GM18511 (cell line): ENCODE data around the gene ZDBF2.
A peak's percentile ranks its signal among the peaks of the same experiment; 100 is the strongest.
"Not testable (repeated sequence)": the region's sequence is repeated elsewhere in the genome, so short reads cannot be mapped to it uniquely, and the experiment has no call there.

ENCODE experiments used
- ATAC-seq: cut with Tn5 transposase; IDR thresholded peaks from one replicate; pipeline ENCODE4 v1.9.1; 2021; ENCODE audit warnings: mild to moderate bottlenecking, moderate library complexity; ENCODE audit not compliant: unreplicated experiment

ZDBF2 gene

DNA sequence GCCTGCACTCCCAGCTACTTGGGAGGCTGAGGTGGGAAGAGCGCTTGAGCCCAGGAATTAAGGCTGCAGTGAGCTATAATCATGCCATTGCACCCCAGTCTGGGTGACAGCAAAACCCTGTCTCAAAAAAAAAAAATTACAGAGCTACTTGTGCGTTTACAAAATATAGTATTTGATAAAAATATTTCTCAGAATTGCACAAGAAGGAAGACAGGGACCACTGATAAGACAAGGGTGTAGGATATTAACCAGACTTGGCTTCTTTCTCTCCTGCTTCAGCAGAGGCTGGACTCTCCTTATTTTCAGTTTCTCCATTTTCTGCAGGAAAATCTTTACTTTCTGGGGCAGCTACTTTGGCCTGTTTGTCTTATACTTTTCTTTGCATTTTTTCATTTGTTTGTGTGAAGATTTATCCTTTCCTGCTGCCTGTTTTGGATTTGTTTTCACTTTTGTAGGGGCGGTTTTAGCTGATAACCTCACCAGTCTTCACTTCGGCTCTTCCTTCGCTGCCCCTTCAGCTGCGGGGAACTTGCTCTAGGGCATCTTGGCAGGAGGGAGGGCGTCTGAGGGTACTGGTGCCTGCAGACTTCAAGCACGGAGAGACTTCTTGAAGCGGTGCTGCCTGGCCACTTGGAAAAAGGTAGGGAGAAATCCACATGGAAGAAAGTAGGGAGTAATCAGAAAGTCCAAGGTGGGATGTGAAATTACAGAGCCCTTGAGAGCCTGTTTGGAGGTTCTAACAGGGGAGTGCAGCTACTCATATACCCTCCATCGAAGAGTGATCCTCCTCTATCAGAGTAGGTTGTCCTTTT, 14.9 kb upstream of the ZDBF2 start:
- ATAC-seq = peak; percentile 41

DNA sequence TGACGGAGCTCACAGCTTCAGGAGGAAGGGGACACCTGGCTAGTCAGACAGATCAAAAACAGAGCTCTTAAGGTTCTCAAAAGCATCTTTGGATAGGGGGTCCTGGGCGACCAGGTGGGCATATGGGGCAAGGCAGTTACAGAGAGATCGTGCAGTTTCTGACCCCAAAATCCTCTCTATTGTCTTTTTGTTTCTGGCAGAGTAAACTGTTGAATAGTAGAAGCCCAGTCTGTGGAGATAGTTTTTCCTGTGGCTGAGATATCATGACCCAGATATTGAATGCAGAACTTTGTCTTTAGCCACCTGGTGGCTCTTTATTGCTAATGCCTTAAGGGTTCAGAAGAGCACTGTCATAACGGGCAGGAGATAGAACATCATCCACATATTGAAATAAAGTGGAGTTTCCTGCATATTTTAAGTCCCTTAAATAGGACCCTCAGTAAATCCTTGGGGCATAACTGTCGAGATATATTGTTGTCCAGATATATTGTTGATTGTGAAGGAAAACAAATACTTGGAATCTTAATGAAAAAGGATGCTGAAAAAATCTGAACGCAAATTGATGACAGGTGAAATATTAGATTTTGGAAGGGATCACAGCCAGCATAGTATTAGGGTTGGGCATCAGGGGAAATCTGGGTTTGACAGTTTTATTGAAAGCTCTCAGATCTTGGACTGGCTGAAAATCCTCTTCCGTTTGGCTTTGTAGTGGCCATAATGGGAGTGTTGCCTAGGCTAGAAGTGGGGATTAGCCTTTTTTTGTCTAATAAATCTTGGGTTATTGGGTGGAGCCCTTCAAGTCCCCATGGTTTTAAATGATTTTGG, 14.1 kb upstream of the ZDBF2 start:
- peak; percentile 94 for ATAC-seq

DNA sequence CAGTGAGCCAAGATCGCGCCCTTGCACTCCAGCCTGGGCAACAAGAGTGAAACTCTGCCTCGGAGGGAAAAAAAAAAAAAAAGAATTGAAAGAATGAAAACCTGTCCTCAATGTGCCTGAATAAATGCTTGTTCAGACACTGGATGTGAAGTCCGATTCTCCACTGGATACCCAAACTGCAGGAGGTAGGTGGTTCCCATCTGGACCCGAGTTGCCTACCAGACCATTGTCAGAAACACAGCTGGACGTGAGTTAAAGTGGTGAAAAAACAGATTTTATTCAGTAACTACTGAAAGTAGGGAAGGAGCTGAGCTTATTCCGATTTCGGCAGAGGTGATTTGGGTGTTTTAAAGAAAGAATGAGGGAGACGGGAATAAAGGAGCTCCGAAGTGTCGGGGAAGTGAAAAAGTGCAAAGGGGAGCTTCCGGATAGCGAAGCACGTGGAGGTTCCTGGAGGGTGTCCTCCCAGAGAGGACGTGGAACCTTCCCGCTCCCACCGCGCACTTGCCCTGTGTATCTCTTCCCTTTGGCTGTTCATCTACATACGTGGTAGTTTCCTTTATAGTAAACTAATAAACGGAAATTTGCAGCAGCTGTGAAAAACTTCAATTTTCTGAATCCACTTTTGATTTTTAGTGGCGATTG, 10.4 kb upstream of the ZDBF2 start:
- ATAC-seq = no peak

DNA sequence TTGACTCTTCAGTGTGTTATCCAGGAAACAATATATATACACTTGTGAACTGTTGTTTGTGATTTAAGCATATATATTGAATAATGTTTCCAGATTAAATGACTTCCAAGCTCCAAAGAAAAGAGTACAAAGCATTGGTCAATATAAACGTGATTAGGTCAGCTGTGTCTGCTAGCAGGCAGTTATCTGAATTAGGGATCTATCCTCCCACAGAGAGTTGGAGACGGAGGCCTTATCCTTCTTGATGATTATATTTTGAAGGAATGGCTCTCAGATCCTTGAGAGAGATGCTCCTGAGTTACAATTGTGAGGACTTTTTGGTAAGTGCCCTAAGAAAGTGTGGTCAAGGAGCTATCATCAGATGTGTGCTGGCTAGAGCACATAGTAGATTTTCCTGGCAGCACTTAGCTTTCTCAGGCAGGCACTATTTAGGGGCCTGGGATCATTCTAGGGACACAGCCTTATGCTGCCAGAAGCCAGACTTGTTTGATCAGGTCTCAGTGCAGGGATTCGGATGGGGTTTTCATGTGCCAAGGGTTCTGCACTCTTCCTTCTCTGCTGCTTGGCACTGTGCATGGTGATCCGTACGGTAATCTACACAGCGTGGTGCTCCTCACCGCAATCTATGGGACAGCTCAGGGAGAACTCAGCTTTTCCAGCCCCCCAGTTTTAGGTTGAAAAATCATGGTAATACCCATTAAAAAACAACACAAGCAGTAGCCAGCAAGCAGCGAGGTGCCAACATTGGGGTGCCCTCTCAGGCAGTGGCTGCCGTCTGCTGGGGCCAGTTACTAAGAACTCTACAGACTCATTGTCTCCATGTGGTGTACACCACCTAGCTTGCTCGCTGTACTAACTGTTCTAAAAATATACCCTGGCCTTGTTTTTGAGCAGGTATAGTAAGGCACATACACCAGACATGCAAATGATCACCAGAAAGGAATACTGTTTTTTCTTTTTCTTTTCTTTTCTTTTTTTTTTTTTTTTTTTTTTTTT, 8.0 kb upstream of the ZDBF2 start:
- no peak for ATAC-seq

DNA sequence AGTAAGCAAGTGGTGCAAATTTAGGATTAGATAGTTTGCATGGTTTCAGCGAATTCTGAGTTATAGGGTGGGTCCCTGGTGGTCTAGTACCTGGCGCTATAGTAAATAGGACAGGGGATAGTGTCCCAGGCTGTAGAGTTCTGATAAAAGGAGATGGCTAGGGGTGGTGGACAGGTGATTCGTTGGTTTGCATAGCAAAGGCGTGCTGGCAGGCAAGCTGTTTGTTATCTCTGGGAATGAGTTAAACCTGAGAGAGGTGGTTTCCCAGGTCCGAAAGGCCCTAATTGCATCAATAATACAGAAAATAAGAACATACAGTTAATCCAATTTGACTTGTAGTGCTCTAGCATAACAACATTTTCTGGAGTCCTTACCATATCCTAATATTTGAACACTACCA, 6.9 kb upstream of the ZDBF2 start:
- no peak for ATAC-seq

DNA sequence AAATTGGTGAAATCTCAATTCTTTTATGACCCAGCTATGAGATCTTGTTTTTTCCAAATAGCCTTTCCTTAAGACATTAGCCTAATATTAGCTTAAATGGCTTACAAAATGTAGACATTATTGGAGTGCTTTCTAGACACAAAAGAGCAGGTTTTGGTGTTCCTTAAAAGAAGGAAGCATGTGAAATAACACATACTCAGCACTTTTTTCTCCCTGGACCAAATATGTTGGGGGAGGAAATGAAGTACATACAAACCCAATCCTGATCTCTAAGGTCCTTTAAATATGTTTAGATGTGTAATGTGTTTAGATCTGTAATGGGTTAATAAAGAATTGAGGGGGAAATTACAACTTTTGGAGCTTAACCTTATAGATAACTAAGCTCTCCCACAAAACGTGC, 3.4 kb upstream of the ZDBF2 start:
- no peak for ATAC-seq

DNA sequence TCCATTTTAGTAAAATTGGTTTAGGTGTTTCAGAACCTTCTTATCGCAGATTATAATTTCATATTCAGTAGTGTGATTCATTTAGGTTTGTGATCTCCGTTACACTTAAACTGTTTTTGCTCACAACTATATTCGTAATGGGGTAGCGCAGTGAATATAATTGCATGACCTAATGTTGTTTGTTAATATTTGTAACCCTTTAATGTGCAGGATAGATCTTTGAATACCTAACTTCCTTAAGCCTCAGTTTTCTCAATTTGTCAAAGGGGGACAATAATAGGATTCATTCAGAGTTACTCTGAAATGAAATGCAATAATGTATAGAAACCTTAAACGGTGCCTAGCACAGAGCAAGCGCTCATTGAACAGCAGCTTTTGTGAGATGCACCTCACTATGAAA, 558 bp upstream of the ZDBF2 start:
- ATAC-seq = no peak

DNA sequence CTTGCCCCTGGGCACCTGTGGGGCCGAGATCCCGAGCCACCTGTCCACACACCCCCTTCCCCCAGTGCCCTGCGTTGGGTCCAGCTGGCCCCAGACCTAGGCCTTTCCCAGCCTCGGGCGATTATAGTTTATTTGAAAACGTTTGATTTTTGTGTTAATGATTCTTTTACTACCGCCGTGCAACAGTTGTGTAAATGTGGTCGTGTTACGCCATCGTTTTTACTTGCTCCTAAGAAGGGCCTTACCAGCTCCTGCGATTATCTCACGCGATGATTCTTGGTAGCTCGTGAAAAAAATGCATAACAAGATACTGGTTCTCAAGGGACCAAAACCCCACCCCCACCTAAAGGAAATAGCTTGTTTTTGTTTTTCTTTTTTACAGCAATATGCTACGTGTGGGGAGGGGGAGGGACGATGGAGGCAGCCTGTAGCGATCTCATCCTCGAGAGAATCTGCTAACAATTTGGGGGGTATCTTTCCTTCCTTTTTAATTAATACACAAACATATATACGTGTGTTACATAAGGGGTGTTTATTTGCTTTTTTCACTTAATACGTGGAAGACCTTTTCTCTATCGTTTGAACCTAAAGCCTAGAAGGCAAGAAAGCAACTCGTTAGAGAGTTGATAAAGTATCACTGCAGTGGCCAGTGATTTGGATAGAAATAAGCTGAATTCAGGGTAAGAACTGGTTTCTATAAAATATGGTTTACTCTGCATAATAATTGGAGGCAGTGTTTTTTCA, 1.0 kb downstream of the ZDBF2 start:
- peak; percentile 42 for ATAC-seq

DNA sequence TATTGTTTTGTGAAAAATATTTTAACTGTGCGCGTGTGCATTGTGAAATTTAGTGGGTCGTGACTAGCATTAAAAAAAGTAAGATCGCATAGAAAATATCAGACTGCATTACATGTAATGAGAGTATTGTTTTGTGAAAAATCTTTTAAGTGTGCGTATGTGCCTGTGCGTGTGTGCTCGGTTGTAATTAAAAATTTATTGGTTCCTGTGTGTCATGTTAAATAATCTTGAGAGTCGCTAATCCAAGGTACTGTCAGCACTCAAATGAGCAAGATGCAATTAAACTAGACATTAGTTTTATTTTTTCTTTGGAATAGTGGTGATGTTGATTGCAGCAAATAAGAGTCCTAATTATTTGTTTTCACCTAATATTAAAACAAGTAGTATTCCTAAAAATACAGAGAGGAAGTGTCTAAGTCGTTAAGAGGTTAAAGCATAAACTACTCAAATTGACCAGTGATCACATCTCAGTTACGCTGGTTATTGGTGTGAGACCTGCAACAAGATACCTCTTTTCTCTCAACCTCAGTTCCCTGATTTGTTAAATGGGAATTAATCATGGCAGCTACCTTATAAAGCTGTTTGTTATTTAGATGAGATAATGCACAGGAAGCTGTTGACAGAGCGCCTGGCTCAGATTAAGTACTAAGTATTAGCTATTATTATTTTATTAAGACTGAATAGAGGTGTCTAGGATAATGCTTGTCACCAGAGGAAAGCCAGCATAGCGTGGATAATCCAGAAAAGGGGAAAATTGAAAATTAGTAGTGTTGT, 1.9 kb downstream of the ZDBF2 start:
- no peak for ATAC-seq

DNA sequence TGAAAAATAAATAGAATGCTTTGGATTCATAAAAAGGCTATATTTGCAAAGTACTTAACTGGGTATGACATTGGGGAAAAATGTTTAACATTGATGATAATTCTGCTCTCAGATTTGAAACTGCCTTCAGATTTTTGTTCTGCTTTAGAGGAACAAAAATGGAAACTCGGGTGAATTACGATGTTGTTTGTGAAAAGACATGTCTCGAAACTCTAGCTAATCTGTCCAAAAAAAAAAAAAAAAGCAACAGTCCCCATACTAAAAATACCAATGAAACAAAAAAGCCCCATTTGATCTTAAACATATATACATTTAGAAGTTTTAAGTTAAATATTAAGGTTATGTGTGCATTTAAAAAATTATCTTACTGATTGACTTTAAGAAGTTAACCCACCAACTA, 3.0 kb downstream of the ZDBF2 start:
- no peak for ATAC-seq

DNA sequence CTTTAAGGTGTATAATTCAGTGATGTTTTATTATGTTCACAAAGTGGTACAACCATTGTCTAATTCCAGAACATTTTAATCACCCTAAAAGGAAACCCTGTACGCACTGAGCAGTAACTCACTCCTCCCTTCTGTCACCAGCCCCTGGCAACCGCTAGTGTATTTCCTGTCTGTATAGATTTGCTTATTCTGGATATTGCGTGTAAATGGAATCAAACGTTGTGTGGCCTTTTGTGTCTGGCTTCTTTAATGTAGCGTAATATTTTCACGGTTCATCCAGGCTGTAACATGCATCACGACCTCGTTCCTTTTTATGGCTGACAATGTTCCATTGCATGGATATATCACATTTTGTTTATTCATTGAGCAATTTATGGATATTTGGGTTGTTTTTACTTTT, 8.3 kb downstream of the ZDBF2 start:
- no peak for ATAC-seq

DNA sequence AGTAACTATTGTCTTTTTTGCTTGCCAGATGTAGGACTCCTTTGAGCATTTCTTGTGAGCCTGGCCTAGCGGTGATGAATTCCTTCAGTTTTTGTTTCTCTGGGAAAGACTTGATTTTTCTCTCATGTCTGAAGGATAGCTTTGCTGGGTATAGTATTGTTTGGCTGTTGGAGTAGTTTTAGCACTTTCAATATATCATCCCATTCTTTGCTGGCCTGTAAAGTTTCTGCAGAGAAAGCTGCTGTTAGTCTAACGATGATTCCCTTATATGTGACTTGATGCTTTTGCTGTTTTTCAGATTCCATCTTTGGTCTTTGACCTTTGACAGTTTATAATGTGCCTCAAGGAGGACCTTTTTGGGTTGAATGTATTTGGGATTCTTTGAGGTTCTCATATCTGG, 12.7 kb downstream of the ZDBF2 start:
- no peak for ATAC-seq

DNA sequence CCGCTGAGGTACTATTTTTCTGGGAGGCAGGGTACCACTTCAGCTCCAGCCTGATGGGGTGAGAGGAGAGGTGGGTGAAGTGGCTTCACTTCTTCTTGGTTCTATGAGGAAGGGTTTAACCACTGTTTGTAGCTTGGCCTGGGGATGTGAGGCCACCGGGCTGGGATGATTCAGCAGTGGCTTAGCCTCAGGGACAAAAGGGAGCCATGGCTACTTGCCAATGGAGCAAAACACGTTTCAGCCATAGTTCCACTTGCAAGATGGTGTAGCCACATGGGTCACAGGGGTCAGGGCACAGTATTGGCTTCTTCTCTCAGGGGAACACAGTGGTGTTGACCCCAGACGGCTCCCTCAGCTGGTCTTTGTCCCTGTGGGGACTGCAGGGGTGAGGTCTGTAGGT, 14.9 kb downstream of the ZDBF2 start:
- no peak for ATAC-seq

DNA sequence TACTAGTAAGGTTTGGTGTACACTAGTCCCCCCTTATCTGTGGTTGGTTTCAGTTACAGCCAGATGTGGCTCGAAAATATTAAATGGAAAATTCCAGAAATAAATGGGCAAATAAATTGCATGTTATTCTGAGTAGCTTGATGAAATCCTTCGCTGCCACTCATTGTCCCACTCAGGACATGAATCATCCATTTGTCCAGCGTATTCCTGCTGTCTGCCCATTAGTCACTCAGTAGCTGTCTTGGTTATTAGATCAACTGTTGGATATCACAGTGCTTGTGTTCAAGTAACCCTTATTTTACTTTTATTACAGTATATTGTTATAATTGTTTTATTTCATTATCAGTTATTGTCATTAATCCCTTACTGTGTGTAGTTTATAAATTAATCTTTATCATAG, 21.7 kb downstream of the ZDBF2 start:
- no peak for ATAC-seq

DNA sequence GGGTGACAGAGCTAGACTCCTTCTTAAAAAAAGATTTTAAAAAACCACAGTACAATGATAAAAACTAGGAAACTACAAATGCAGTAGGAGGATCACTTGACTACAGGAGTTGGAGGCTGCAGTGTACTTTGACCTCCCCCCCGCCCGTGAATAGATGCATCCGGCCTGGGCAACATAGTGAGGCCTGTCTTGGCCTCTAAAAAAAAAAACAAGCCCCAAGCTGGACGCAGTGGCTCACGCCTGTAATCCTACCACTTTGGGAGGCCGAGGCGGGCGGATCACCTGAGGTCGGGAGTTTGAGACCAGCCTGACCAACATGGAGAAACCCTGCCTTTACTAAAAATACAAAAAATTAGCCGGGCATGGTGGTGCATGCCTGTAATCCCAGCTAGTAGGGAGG, 25.1 kb downstream of the ZDBF2 start:
- not testable (repeated sequence) for ATAC-seq

DNA sequence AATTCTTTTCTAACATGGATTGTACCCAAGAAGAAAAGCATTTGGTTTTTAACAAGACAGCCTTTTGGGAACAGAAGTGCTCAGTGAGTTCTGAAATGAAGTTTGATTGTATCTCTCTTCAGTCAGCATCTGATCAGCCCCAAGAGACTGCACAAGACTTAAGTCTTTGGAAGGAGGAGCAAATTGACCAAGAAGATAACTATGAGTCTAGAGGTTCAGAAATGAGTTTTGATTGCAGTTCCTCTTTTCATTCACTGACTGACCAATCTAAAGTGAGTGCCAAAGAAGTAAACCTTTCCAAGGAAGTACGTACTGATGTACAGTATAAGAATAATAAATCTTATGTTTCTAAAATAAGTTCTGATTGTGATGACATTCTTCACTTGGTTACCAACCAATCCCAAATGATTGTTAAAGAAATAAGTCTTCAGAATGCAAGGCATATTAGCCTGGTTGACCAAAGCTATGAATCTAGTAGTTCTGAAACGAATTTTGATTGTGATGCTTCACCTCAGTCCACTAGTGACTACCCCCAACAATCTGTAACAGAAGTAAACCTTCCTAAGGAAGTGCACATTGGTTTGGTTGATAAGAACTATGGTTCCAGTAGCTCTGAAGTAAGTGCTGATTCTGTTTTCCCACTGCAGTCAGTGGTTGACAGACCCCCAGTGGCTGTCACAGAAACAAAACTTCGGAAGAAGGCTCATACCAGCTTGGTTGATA, 31.2 kb downstream of the ZDBF2 start:
- peak; percentile 84 for ATAC-seq

DNA sequence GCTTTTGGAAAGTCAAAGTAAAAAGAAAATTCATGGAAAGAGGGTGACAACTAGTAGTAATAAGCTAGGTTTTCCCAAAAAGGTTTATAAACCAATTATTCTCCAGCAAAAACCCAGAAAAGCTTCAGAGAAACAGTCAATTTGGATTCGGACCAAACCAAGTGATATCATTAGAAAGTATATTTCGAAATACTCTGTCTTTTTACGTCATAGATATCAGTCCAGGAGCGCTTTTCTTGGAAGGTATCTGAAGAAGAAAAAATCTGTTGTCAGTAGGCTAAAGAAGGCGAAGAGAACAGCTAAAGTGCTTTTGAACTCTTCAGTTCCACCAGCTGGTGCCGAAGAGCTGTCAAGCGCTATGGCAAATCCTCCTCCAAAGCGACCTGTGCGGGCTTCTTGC, 36.6 kb downstream of the ZDBF2 start:
- ATAC-seq = no peak

DNA sequence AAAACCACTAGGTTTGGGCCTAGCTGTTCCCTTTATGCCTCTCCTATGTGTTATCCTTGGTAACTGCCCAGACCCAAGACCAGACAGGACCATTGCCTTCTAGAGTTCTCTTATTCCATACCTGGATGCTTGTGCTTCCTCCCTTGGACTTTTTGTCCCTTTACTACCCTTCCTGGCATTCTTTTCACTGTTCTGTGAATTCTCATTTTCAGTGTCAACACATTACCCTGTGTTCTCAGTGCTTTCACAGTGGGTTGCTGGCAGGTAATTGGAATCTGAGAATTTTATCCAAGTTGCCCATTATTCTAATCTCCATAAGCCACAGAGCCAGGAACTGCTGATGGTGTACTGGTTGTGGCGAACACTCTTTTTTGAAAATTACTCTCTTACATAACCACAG, 41.7 kb downstream of the ZDBF2 start:
- ATAC-seq = no peak

DNA sequence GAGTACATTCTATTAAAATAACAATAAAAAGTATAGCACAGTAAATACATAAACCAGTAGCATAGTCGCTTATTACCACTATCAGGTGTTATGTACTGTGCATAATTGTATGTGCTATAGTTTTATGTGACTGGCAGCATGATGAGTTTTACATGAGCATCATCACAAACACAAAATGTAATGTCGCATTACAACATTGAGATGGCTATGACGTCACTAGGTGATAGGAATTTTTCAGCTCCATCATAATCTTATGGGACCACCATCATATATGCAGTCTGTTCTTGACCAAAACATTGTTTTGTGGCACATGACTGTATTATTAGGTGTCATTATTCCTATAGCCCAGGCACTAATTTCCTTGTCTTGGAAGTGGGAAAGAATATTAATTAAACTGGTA, 48.6 kb downstream of the ZDBF2 start:
- no peak for ATAC-seq
